Liver (tissue), 9 donors: Measurements from ENCODE around the gene ADA. TPM values are rescaled to one million over a fixed set of nuclear protein-coding genes. Genes with fewer than 3 reads are reported as not detected.

Experiments
- DNase-seq: peaks from one replicate; pipeline ENCODE4 v3.0.0-alpha.2; 2017; ENCODE audit warnings: low spot score
- H3K27ac ChIP-seq, 2 donors: one replicate each; pipeline ENCODE4 v1.7.0; 2013; ENCODE audit warnings: inconsistent platforms in 2 of 2, low read length in 2 of 2, control low read depth in 1 of 2, low read depth in 1 of 2, mild to moderate bottlenecking in 1 of 2
- H3K27me3 ChIP-seq, 4 donors: one replicate each; pipeline versions ENCODE4 v1.6.1 to v1.7.0; 2013; ENCODE audit warnings: low read length in 3 of 4, inconsistent platforms in 1 of 4, mild to moderate bottlenecking in 1 of 4, moderate library complexity in 1 of 4; ENCODE audit not compliant: control insufficient read depth in 4 of 4, insufficient read depth in 4 of 4
- H3K36me3 ChIP-seq, 4 donors: one replicate each; pipeline versions ENCODE4 v1.6.1 to v1.7.0; 2013; ENCODE audit warnings: low read length in 3 of 4, mild to moderate bottlenecking in 3 of 4, low read depth in 1 of 4, moderate library complexity in 1 of 4; ENCODE audit not compliant: control insufficient read depth in 4 of 4, insufficient read depth in 3 of 4
- H3K4me1 ChIP-seq, 4 donors: one replicate each; pipeline versions ENCODE4 v1.6.1 to v1.7.0; 2013; ENCODE audit warnings: low read length in 3 of 4, mild to moderate bottlenecking in 3 of 4, moderate library complexity in 1 of 4; ENCODE audit not compliant: control insufficient read depth in 4 of 4, insufficient read depth in 4 of 4
- H3K4me3 ChIP-seq, 3 donors: one replicate each; pipeline versions ENCODE4 v1.6.1 to v1.7.0; 2013; ENCODE audit warnings: low read length in 3 of 3, control low read depth in 1 of 3, low read depth in 1 of 3, mild to moderate bottlenecking in 1 of 3
- H3K9ac ChIP-seq, 2 donors: one replicate each; pipeline ENCODE4 v1.7.0; 2013; ENCODE audit warnings: low read length in 2 of 2, mild to moderate bottlenecking in 2 of 2, moderate library complexity in 2 of 2, control low read depth in 1 of 2, low read depth in 1 of 2
- H3K9me3 ChIP-seq, 4 donors: one replicate each; pipeline versions ENCODE4 v1.6.1 to v1.7.0; 2013; ENCODE audit warnings: low read length in 3 of 4; ENCODE audit not compliant: control insufficient read depth in 4 of 4
- EGR1 ChIP-seq, 2 donors: IDR thresholded peaks; 2 replicates each; pipeline ENCODE4 v1.6.1; 2016 to 2018; ENCODE audit warnings: antibody characterized with exemption in 2 of 2, low read depth in 2 of 2
- FOXA1 ChIP-seq: IDR thresholded peaks from 2 replicates; pipeline ENCODE4 v1.6.1; 2016; ENCODE audit warnings: antibody characterized with exemption
- FOXA2 ChIP-seq: IDR thresholded peaks from 2 replicates; pipeline ENCODE4 v1.6.1; 2016; ENCODE audit warnings: antibody characterized with exemption
- GABPA ChIP-seq, 2 donors: IDR thresholded peaks in 1 of 2; conservative IDR thresholded peaks in 1 of 2; 2 replicates each; pipeline ENCODE4 v1.6.1; 2016; ENCODE audit warnings: antibody characterized with exemption in 2 of 2, mild to moderate bottlenecking in 1 of 2, moderate library complexity in 1 of 2
- HNF4A ChIP-seq, 2 donors: conservative IDR thresholded peaks; 2 replicates each; pipeline ENCODE4 v1.6.1; 2016; ENCODE audit warnings: antibody characterized with exemption in 2 of 2, mild to moderate bottlenecking in 2 of 2
- HNF4G ChIP-seq: IDR thresholded peaks from 2 replicates; pipeline ENCODE4 v1.6.1; 2016; ENCODE audit warnings: antibody characterized with exemption
- JUND ChIP-seq, 2 donors: IDR thresholded peaks; 2 replicates each; pipeline ENCODE4 v1.6.1; 2016; ENCODE audit warnings: antibody characterized with exemption in 2 of 2
- NR2F2 ChIP-seq: IDR thresholded peaks from 2 replicates; pipeline ENCODE4 v1.6.1; 2016; ENCODE audit warnings: antibody characterized with exemption
- RAD21 ChIP-seq, 2 donors: IDR thresholded peaks; 2 replicates each; pipeline ENCODE4 v1.6.1; 2016; ENCODE audit warnings: antibody characterized with exemption in 2 of 2, mild to moderate bottlenecking in 2 of 2
- RXRA ChIP-seq, 2 donors: IDR thresholded peaks; 2 replicates each; pipeline ENCODE4 v1.6.1; 2017 to 2018; ENCODE audit warnings: antibody characterized with exemption in 2 of 2, mild to moderate bottlenecking in 1 of 2
- SP1 ChIP-seq: IDR thresholded peaks from 2 replicates; pipeline ENCODE4 v1.6.1; 2018; ENCODE audit warnings: antibody characterized with exemption, mild to moderate bottlenecking
- TAF1 ChIP-seq: conservative IDR thresholded peaks from 2 replicates; pipeline ENCODE4 v1.6.1; 2016; ENCODE audit warnings: antibody characterized with exemption, mild to moderate bottlenecking
- YY1 ChIP-seq: IDR thresholded peaks from 2 replicates; pipeline ENCODE4 v1.6.1; 2016; ENCODE audit warnings: antibody characterized with exemption, mild to moderate bottlenecking
- WGBS: extraction: QIAGEN DNeasy Blood & Tissue Kit; methylation state at CpG from one replicate; pipeline ENCODE4 v1.1.7; 2013; 5-methylcytosine and 5-hydroxymethylcytosine counted together
- polyA plus RNA-seq, 2 donors: library from polyadenylated mRNA; stranded (reverse) in 1 of 2; unstranded in 1 of 2; fragments of 200-250 nt in 1 of 2; fragments of >200 nt in 1 of 2; fragmentation: Nextera tagmentation in 1 of 2; extraction: Ambion mirVana in 1 of 2; gene quantifications; one replicate each; pipeline versions ENCODE4 v1.2.1 to v1.2.3, GENCODE V29; 2013 to 2015
- total RNA-seq, 2 donors: library from RNA; depleted of rRNA; stranded (reverse); fragments of >200 nt; gene quantifications; one replicate each; pipeline ENCODE4 v1.2.3, GENCODE V29; 2014
- TF ChIP-seq, protein P1 (sequence below): IDR thresholded peaks from 2 replicates; pipeline ENCODE4 v1.6.1; 2016; ENCODE audit warnings: antibody characterized with exemption
- TF ChIP-seq, protein P2 (sequence below): IDR thresholded peaks from 2 replicates; pipeline ENCODE4 v1.6.1; 2016; ENCODE audit warnings: antibody characterized with exemption, mild to moderate bottlenecking
- TF ChIP-seq, protein P3 (sequence below): fragments of 150-350 bp; IDR thresholded peaks from 2 replicates; pipeline ENCODE4 v1.5.1; 2017; ENCODE audit warnings: improper control_type of control experiment, low read depth, low read length; ENCODE audit not compliant: missing input control
- TF ChIP-seq, protein P4 (sequence below): IDR thresholded peaks from 2 replicates; pipeline ENCODE4 v1.6.1; 2016; ENCODE audit warnings: antibody characterized with exemption
- donor health status: healthy.
- donor health status: healthy.
- donor health status: healthy.
- donor health status: healthy.
- donor health status: healthy.

ADA gene
- total and polyA plus RNA-seq, 4 donors, result 2.9 to 7.7 (median 3.0) TPM

DNA sequence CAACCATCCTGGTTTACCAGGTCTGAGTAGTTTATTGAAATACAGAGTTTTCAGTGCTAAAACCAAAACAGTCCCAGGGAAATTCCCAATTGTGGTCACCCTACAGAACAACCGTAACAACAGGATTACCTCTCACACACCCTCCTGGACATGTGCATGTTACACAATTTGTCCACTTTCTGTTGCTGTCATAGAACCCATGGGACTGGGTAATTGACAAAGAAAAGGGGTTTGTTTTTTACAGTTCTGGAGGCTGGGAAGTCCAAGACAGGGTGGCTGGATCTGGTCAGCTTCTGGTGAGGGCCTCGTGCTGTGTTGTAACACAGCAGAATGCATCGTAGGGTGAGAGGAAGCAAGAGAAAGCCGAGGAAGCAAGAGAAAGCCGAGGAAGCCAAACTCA lies 9.1 kb upstream of the ADA start:
- H3K4me3 ChIP-seq, result no peak overlapping the region
- H3K4me1 ChIP-seq, result no peaks in the 10 kb centered on the region
- H3K27me3 ChIP-seq, result no peaks in the 10 kb centered on the region
- TF ChIP-seq, protein P1, sequence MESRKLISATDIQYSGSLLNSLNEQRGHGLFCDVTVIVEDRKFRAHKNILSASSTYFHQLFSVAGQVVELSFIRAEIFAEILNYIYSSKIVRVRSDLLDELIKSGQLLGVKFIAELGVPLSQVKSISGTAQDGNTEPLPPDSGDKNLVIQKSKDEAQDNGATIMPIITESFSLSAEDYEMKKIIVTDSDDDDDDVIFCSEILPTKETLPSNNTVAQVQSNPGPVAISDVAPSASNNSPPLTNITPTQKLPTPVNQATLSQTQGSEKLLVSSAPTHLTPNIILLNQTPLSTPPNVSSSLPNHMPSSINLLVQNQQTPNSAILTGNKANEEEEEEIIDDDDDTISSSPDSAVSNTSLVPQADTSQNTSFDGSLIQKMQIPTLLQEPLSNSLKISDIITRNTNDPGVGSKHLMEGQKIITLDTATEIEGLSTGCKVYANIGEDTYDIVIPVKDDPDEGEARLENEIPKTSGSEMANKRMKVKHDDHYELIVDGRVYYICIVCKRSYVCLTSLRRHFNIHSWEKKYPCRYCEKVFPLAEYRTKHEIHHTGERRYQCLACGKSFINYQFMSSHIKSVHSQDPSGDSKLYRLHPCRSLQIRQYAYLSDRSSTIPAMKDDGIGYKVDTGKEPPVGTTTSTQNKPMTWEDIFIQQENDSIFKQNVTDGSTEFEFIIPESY, result no peak
- TF ChIP-seq EGR1 (IDR thresholded peaks at IDR 0.05; ENCODE audit: low read depth in 2 of 2) (no peak), YY1 (no peak), SP1 (no peak), HNF4G (no peak), NR2F2 (no peak), TAF1 (no peak), HNF4A (conservative IDR thresholded peaks at IDR 0.05) (no peak), JUND (IDR thresholded peaks at IDR 0.05) (no peak), RXRA (IDR thresholded peaks at IDR 0.05) (no peak)
- TF ChIP-seq, protein P2, sequence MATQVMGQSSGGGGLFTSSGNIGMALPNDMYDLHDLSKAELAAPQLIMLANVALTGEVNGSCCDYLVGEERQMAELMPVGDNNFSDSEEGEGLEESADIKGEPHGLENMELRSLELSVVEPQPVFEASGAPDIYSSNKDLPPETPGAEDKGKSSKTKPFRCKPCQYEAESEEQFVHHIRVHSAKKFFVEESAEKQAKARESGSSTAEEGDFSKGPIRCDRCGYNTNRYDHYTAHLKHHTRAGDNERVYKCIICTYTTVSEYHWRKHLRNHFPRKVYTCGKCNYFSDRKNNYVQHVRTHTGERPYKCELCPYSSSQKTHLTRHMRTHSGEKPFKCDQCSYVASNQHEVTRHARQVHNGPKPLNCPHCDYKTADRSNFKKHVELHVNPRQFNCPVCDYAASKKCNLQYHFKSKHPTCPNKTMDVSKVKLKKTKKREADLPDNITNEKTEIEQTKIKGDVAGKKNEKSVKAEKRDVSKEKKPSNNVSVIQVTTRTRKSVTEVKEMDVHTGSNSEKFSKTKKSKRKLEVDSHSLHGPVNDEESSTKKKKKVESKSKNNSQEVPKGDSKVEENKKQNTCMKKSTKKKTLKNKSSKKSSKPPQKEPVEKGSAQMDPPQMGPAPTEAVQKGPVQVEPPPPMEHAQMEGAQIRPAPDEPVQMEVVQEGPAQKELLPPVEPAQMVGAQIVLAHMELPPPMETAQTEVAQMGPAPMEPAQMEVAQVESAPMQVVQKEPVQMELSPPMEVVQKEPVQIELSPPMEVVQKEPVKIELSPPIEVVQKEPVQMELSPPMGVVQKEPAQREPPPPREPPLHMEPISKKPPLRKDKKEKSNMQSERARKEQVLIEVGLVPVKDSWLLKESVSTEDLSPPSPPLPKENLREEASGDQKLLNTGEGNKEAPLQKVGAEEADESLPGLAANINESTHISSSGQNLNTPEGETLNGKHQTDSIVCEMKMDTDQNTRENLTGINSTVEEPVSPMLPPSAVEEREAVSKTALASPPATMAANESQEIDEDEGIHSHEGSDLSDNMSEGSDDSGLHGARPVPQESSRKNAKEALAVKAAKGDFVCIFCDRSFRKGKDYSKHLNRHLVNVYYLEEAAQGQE, result no peak
- TF ChIP-seq, protein P3, sequence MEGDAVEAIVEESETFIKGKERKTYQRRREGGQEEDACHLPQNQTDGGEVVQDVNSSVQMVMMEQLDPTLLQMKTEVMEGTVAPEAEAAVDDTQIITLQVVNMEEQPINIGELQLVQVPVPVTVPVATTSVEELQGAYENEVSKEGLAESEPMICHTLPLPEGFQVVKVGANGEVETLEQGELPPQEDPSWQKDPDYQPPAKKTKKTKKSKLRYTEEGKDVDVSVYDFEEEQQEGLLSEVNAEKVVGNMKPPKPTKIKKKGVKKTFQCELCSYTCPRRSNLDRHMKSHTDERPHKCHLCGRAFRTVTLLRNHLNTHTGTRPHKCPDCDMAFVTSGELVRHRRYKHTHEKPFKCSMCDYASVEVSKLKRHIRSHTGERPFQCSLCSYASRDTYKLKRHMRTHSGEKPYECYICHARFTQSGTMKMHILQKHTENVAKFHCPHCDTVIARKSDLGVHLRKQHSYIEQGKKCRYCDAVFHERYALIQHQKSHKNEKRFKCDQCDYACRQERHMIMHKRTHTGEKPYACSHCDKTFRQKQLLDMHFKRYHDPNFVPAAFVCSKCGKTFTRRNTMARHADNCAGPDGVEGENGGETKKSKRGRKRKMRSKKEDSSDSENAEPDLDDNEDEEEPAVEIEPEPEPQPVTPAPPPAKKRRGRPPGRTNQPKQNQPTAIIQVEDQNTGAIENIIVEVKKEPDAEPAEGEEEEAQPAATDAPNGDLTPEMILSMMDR, result no peak
- no peak overlapping the region for H3K9ac ChIP-seq
- H3K9me3 ChIP-seq, result no peaks in the 10 kb centered on the region
- 88% methylated on average over 5 of the region's 5 CpGs for WGBS
- no peak for DNase-seq
- no peak overlapping the region for H3K27ac ChIP-seq
- no peaks in the 10 kb centered on the region for H3K36me3 ChIP-seq

DNA sequence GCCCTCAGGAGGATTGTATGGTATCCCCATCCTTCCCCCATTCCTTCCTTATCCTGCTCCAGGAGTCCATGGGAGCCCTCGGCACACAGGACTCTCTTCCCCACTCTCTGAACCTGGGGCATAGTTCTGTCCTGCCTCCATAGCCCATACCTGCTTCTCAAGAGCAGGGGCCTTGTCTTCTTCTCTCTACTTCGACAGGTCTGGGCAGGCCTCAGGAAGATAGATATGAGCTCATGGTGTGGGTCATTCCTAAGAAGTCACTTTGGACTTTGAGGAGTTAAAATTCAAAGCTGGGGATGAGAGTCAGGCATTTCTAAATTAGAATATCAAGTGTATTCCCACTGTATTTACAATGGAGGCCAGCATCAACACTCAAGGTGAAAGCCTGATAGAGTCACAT lies 8.4 kb upstream of the ADA start:
- Histone ChIP-seq H3K9ac (no peak overlapping the region), H3K36me3 (no peaks in the 10 kb centered on the region), H3K4me3 (no peak overlapping the region), H3K9me3 (no peaks in the 10 kb centered on the region), H3K27ac (no peak overlapping the region), H3K4me1 (no peaks in the 10 kb centered on the region), H3K27me3 (no peaks in the 10 kb centered on the region)
- TF ChIP-seq SP1, result no peak
- no peak for TF ChIP-seq RAD21 (IDR thresholded peaks at IDR 0.05)
- TF ChIP-seq YY1, result no peak
- TF ChIP-seq GABPA (IDR thresholded peaks at IDR 0.05 in 1 of 2, conservative IDR thresholded peaks at IDR 0.05 in 1 of 2), result no peak
- TF ChIP-seq FOXA1, result no peak
- no peak for TF ChIP-seq FOXA2
- TF ChIP-seq, protein P4, sequence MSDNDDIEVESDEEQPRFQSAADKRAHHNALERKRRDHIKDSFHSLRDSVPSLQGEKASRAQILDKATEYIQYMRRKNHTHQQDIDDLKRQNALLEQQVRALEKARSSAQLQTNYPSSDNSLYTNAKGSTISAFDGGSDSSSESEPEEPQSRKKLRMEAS, result no peak
- no peak for TF ChIP-seq NR2F2
- TF ChIP-seq, protein P1, result no peak
- TF ChIP-seq HNF4G, result no peak
- no peak for TF ChIP-seq EGR1 (IDR thresholded peaks at IDR 0.05; ENCODE audit: low read depth in 2 of 2)
- WGBS, result 89% methylated on average over 2 of the region's 2 CpGs
- DNase-seq, result no peak
